Right atrium auricular region (tissue), 2 donors: ENCODE data around the gene NAV2. TPM values are rescaled to one million over a fixed set of nuclear protein-coding genes. Genes with fewer than 3 reads are reported as not detected.

ENCODE experiments used
- DNase-seq: peaks from one replicate; pipeline ENCODE4 v3.0.0-alpha.2; 2019; ENCODE audit warnings: low spot score
- H3K27ac ChIP-seq, 2 donors: fragments of 200-600 bp; sonication (generic); 1 replicate in 1 of 2; 2 replicates in 1 of 2; pipeline ENCODE4 v1.5.1; 2016 to 2019
- H3K27me3 ChIP-seq, 2 donors: fragments of 200-600 bp; sonication (generic); one replicate each; pipeline versions ENCODE4 v1.5.1 to v1.6.0; 2017 to 2019
- H3K36me3 ChIP-seq: fragments of 200-600 bp; sonication (generic); one replicate; pipeline ENCODE4 v1.5.1; 2016
- H3K4me1 ChIP-seq, 2 donors: fragments of 200-600 bp; sonication (generic); one replicate each; pipeline versions ENCODE4 v1.5.1 to v1.6.0; 2017 to 2019
- H3K4me3 ChIP-seq, 2 donors: fragments of 200-600 bp; sonication (generic); 1 replicate in 1 of 2; 2 replicates in 1 of 2; pipeline ENCODE4 v1.5.1; 2017 to 2019; ENCODE audit warnings: mild to moderate bottlenecking in 1 of 2, moderate library complexity in 1 of 2
- H3K9me3 ChIP-seq, 2 donors: fragments of 200-600 bp; sonication (generic); one replicate each; pipeline ENCODE4 v1.5.1; 2019
- total RNA-seq, 2 donors: library from RNA; depleted of rRNA; stranded (reverse); fragments of >200 nt; gene quantifications; one replicate each; pipeline ENCODE4 v1.1.0, GENCODE V29; 2016
- TF ChIP-seq, protein P1 (sequence below), 2 donors: fragments of 200-600 bp; sonication (generic); IDR thresholded peaks; one replicate each; pipeline ENCODE4 v1.5.1; 2019; ENCODE audit warnings: antibody characterized with exemption in 2 of 2

NAV2 gene
- total RNA-seq, 2 donors from 2014 or later = 11.4 to 19.2 TPM

DNA sequence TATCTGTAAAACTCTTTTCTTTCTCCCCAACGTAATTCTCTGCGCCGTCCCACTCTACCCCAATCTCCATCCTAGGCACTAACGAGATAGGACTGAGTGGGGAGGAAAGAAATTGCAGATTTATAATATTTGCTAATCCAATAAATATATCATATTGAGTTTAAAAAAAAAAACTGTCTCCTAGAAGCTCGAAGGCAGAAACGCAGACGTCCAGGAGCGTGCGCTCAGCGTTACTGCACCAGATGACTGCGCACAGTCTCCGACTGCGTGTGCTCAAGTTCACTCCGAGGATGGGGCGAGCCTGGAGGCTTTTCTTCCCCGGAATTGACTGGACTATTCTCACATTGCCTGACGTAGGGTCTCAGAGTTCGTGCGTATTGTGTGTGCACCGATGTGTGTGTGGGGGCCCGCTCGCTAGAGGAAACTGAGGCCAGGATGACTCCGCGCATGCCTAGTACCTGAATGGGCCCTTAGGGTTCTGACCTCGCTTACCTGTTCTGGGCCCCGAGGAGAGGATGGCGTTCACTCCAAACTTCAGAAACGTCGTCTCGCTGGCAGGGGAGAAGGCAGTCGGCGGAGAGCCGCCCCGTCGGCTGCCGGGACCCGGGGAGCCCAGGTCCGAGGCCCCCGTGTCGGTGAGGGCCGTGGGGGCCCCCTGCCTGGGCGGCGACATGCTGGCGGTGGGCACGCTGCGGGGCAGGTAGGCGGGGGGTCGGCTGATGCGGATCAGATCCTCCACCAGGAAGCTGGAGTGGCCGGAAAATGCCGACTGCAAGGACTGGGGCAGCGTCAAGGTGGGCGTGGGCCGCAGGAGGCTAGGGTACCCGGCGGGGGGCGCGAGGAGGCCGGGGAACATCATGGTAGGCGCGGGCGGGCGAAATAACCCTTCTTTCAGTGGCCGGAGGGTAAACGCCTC lies 447.1 kb downstream of the NAV2 start:
- DNase-seq = no peak
- no peak overlapping the region for H3K4me3 ChIP-seq

DNA sequence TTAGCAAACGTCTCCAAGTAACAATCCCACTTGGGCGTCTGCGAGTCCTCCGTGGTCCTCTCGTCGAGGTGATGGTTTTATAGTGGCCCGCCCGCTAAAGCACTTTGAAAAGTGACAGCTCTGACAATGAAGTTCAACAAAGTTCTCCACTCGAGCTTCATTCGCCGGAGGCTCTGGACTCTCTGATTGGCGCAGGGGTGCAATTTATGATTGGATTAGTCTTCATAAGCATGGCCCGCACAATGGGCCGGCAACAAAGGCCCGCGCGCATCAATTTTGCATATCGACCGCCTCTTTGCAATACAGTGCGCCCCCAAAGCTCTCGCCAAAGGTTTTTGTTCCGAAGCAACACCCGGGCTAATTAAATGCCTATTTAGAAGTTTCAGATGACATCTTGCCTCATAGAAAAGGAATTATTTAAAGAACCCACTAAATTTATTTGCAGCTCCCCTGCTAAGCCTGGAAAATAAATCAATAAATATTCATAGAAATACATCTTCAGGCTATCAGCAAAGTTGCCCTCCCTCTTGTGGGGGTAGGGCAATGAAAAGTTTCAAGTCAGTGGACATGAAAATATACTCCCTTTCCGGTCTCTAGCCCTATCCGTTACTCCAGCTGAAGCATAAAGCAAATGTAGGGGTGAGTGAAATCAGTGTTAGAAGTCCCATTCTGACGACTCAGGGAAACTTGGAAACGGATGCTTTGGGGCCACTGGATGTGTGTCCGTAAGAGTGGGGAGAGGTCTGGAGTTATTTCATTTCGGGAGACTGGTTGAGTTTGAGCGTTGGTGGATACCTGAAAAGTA lies 448.0 kb downstream of the NAV2 start, which contains the start of gene DBX1:
DBX1 (minus strand) TSS at position 51 of the 805 bp plus-strand sequence. CDS start 151 bp downstream, outside the sequence.
- Histone ChIP-seq H3K9me3 (no peaks in the 10 kb centered on the region), H3K4me3 (no peak within 1 kb of the TSS), H3K4me1 (peaks cover 0 to 36% of the 10 kb centered on the region in 2 donors), H3K27me3 (peaks cover 60 to 73% of the 10 kb centered on the region in 2 donors), H3K27ac (no peak within 1 kb of the TSS), H3K36me3 (no peaks in the 10 kb centered on the region)
- DNase-seq = no peak
- TF ChIP-seq, protein P1, sequence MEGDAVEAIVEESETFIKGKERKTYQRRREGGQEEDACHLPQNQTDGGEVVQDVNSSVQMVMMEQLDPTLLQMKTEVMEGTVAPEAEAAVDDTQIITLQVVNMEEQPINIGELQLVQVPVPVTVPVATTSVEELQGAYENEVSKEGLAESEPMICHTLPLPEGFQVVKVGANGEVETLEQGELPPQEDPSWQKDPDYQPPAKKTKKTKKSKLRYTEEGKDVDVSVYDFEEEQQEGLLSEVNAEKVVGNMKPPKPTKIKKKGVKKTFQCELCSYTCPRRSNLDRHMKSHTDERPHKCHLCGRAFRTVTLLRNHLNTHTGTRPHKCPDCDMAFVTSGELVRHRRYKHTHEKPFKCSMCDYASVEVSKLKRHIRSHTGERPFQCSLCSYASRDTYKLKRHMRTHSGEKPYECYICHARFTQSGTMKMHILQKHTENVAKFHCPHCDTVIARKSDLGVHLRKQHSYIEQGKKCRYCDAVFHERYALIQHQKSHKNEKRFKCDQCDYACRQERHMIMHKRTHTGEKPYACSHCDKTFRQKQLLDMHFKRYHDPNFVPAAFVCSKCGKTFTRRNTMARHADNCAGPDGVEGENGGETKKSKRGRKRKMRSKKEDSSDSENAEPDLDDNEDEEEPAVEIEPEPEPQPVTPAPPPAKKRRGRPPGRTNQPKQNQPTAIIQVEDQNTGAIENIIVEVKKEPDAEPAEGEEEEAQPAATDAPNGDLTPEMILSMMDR (IDR thresholded peaks at IDR 0.05) = no peak

More for the DNA sequence above, 447.1 kb downstream of the NAV2 start:
- H3K4me1 ChIP-seq = peaks cover 0 to 36% of the 10 kb centered on the region in 2 donors
- H3K9me3 ChIP-seq = no peaks in the 10 kb centered on the region
- no peaks in the 10 kb centered on the region for H3K36me3 ChIP-seq
- H3K27me3 ChIP-seq = peaks cover 63 to 75% of the 10 kb centered on the region in 2 donors
- no peak overlapping the region for H3K27ac ChIP-seq
- TF ChIP-seq, protein P1 (IDR thresholded peaks at IDR 0.05) = no peak

DNA sequence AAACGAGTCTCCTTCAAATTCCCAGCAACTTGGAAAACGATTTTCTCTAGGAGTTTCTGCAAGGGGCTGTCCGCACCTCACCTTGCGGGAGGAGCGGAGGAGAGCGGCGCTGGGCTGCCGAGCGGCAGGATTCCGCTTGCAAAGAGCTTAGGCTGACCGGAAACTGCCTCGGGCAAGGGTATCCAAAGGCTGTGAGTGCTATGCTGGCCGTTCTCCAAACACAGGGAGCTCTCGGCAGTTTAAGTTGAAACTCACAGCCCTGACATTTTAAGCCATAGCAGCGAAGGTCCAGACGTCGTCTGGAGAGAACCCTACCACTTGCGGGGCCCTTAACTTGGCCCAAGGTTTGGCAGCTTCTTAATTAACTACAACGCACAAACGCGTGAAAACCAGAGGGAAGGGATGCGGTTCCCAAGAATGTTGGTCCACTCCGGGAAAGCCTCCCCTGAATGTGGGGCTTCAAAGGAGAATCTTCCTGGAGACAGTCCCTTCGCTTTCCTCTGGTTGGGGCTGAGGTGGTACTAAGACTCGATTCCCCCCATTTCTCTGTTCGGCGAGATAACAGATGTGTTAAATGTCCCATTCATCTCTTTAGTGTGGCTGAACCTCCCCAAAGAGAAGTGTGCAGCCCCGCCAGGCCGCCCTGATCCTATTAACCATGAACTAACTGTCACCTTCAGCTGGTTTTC lies 448.7 kb downstream of the NAV2 start:
- TF ChIP-seq, protein P1 (IDR thresholded peaks at IDR 0.05) = no peak
- Histone ChIP-seq H3K9me3 (no peaks in the 10 kb centered on the region), H3K4me1 (peaks cover 0 to 32% of the 10 kb centered on the region in 2 donors), H3K27me3 (peaks cover 54 to 66% of the 10 kb centered on the region in 2 donors), H3K4me3 (no peak overlapping the region), H3K27ac (no peak overlapping the region), H3K36me3 (no peaks in the 10 kb centered on the region)
- DNase-seq = no peak

DNA sequence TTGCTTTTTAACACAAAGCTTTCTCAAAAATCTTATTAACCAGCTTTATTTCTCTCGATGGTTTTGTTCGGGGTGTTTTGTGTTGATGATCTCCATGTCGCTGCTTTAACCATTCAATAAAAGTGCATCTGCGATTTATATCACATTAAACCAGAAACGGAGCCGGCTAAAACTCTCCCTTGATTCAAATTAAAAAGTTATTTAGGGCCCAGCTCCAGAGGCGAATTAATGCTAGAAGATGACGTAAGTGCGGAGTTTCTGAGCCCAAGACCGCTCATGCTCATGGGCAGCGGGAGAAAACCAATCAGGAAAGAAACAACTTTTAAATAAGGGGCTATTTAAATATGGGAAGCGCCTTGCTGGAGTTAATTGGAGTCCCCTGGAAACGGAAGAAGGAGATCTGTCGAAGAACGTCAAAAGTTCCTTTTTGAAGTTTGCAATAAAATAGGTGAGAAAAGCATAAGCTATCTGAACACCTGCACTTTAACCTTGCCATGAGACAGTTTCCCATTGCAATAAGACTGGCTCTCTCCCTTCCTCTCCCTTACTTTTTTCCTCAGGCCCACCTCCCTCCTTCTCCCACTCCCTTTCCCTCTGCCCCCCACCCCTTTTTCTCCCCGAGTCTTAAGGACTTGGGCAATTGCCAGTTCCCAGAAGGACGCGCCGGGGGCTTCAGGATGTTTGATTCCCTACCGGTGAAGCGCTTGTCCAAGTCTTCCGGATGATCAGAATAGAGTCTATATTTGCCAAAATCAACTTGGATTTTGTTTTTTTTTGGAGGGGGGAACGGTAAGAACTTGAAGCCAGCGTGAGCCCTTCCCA lies 449.5 kb downstream of the NAV2 start:
- TF ChIP-seq, protein P1 (IDR thresholded peaks at IDR 0.05) = no peak
- Histone ChIP-seq H3K4me3 (no peak overlapping the region), H3K9me3 (no peaks in the 10 kb centered on the region), H3K36me3 (no peaks in the 10 kb centered on the region), H3K27ac (no peak overlapping the region), H3K4me1 (peaks cover 0 to 24% of the 10 kb centered on the region in 2 donors), H3K27me3 (peaks cover 47 to 58% of the 10 kb centered on the region in 2 donors)
- no peak for DNase-seq
